Fibroblast of skin of right biceps (primary cell): ENCODE results near the gene EEF1AKMT1.

Experiments
- DNase-seq: peaks from one replicate; pipeline ENCODE4 v3.0.0-alpha.2; 2013

The EEF1AKMT1 gene

GRCh38 chr13:20689291-20689690 is 84.5 kb downstream of the EEF1AKMT1 start:
- DNase-seq, result no peak

- DNase-seq, result no peak
These were observed 86.7 kb downstream of the EEF1AKMT1 start for GRCh38 chr13:20686863-20687579.

- DNase-seq, result no peak
These were observed 87.6 kb downstream of the EEF1AKMT1 start for GRCh38 chr13:20686167-20686566.

- DNase-seq, result no peak
These were observed 88.7 kb downstream of the EEF1AKMT1 start for GRCh38 chr13:20685092-20685491.

GRCh38 chr13:20684546-20684945 is 89.2 kb downstream of the EEF1AKMT1 start:
- no peak for DNase-seq

GRCh38 chr13:20684041-20684440 is 89.7 kb downstream of the EEF1AKMT1 start:
- no peak for DNase-seq

GRCh38 chr13:20682061-20682460 is 91.7 kb downstream of the EEF1AKMT1 start:
- DNase-seq, result no peak

- peak; percentile 89 for DNase-seq
These were observed 92.3 kb downstream of the EEF1AKMT1 start for GRCh38 chr13:20681481-20681880.

- DNase-seq, result no peak
These were observed 93.2 kb downstream of the EEF1AKMT1 start for GRCh38 chr13:20680416-20681080.

GRCh38 chr13:20679879-20680278 is 93.9 kb downstream of the EEF1AKMT1 start:
- DNase-seq, result no peak
